Right lobe of liver (tissue), 6 donors: ENCODE data around the gene DPPA2. TPM values are rescaled to one million over a fixed set of nuclear protein-coding genes. Genes with fewer than 3 reads are reported as not detected.

ENCODE experiments used
- ATAC-seq, 4 donors: fragments of 200-7000 bp; cut with Tn5 transposase; one replicate each; pipeline ENCODE4 v1.9.1; 2020; ENCODE audit warnings: mild to moderate bottlenecking in 4 of 4, moderate library complexity in 4 of 4
- DNase-seq, 3 donors: peaks; one replicate each; pipeline ENCODE4 v3.0.0-alpha.2; 2020
- H3K27ac ChIP-seq, 3 donors: fragments of 200-600 bp; one replicate each; pipeline ENCODE4 v1.8.0; 2022
- H3K27me3 ChIP-seq, 2 donors: fragments of 200-600 bp; one replicate each; pipeline ENCODE4 v1.8.0; 2022
- H3K36me3 ChIP-seq, 4 donors: fragments of 200-600 bp; sonication (generic) in 1 of 4; one replicate each; pipeline versions ENCODE4 v1.5.1 to v1.8.0; 2017 to 2022; ENCODE audit warnings: control low read depth in 1 of 4
- H3K4me1 ChIP-seq, 4 donors: fragments of 200-600 bp; sonication (generic) in 1 of 4; one replicate each; pipeline versions ENCODE4 v1.5.1 to v1.8.0; 2017 to 2022; ENCODE audit warnings: control low read depth in 1 of 4
- H3K4me3 ChIP-seq, 3 donors: fragments of 200-600 bp; one replicate each; pipeline ENCODE4 v1.8.0; 2022
- H3K9me3 ChIP-seq, 4 donors: fragments of 200-600 bp; sonication (generic) in 1 of 4; one replicate each; pipeline versions ENCODE4 v1.5.1 to v1.8.0; 2017 to 2022; ENCODE audit warnings: control low read depth in 1 of 4
- POLR2A ChIP-seq: fragments of 450-650 bp; IDR thresholded peaks from one replicate; pipeline ENCODE4 v1.6.1; 2017; ENCODE audit warnings: antibody characterized with exemption, mild to moderate bottlenecking
- WGBS: methylation state at CpG from one replicate; pipeline ENCODE4 v1.1.6; 2018; ENCODE audit warnings: low coverage, low lambda C conversion rate; ENCODE audit not compliant: insufficient coverage; ENCODE audit errors: missing lambda C conversion rate; 5-methylcytosine and 5-hydroxymethylcytosine counted together
- intact Hi-C, 2 donors: fragments of 100-400 bp; cut with DNase I; formaldehyde crosslinking; loops; one replicate each; pipeline versions ENCODE4 v1.11.2 to v1.14.1; 2022
- small RNA-seq, 2 experiments: library from RNA; depleted of rRNA; stranded (forward); fragments of <200 nt; gene quantifications; one replicate each; pipeline ENCODE3, GENCODE V24; 2016
- total RNA-seq, 6 experiments: library from RNA; depleted of rRNA in 2 of 6; stranded (reverse); fragments of >200 nt in 2 of 6; fragmentation: NEBNext Ultra II Directional in 3 of 6; extraction: Animal tissue kit (Norgen Biotek cat#: 25700) in 3 of 6; gene quantifications; one replicate each; pipeline versions ENCODE4 v1.1.0 to v1.2.4, GENCODE V29; 2016 to 2023
- TF ChIP-seq, protein P1 (sequence below), 4 donors: fragments of 200-600 bp in 3 of 4; fragments of 450-650 bp in 1 of 4; IDR thresholded peaks; one replicate each; pipeline versions ENCODE4 v1.5.1 to v1.8.0; 2016 to 2022; ENCODE audit warnings: antibody characterized with exemption in 4 of 4, mild to moderate bottlenecking in 2 of 4
- donor health status: DM: no; HTN: yes; CAD: no.
- donor health status: DM: no; HTN: no; CAD: no.
- donor health status: DM: no; HTN: no; CAD: no.
- donor health status: DM: no; HTN: yes; CAD: no.
- donor health status: DM: no; HTN: yes; CAD: no.

The DPPA2 gene
- total RNA-seq, 6 experiments from 2014 or later = not detected

DNA sequence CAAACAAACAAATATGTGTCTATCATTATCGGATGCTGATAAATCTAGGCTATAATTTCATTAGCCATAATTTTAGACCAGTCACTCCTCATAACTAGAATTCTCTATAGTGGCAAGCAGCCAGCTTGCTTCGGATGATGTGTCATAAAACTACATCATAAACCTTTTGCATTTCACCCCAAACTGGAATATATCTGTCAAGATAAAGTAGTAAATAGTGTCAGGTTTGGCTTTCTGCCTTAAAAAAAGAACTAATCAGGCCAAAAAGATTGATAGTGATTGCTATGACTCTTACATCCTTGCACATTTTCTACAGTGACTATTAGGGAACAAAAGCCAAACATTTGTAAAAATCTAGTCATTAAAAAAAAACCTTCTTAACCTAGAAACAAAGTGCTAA, 51.0 kb downstream of the DPPA2 start:
- WGBS = 61% methylated on average over 2 of the region's 2 CpGs
- TF ChIP-seq POLR2A = no peak
- TF ChIP-seq, protein P1, sequence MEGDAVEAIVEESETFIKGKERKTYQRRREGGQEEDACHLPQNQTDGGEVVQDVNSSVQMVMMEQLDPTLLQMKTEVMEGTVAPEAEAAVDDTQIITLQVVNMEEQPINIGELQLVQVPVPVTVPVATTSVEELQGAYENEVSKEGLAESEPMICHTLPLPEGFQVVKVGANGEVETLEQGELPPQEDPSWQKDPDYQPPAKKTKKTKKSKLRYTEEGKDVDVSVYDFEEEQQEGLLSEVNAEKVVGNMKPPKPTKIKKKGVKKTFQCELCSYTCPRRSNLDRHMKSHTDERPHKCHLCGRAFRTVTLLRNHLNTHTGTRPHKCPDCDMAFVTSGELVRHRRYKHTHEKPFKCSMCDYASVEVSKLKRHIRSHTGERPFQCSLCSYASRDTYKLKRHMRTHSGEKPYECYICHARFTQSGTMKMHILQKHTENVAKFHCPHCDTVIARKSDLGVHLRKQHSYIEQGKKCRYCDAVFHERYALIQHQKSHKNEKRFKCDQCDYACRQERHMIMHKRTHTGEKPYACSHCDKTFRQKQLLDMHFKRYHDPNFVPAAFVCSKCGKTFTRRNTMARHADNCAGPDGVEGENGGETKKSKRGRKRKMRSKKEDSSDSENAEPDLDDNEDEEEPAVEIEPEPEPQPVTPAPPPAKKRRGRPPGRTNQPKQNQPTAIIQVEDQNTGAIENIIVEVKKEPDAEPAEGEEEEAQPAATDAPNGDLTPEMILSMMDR (IDR thresholded peaks at IDR 0.05) = no peak
- Histone ChIP-seq H3K4me1 (no peaks in the 10 kb centered on the region), H3K9me3 (no peaks in the 10 kb centered on the region), H3K4me3 (no peak overlapping the region), H3K27me3 (no peaks in the 10 kb centered on the region), H3K36me3 (no peaks in the 10 kb centered on the region), H3K27ac (no peak overlapping the region)
- DNase-seq (no peak), ATAC-seq (no peak)
- intact Hi-C loops = no loop called here

GRCh38 chr3:109257269-109257668, 59.0 kb downstream of the DPPA2 start:
- DNase-seq (no peak), ATAC-seq (peak; percentile 42 to 73 (median 54))
- H3K27me3 ChIP-seq = no peaks in the 10 kb centered on the region
- no peak overlapping the region for H3K27ac ChIP-seq
- intact Hi-C loops = no loop called here
- no peaks in the 10 kb centered on the region for H3K36me3 ChIP-seq
- no peak for TF ChIP-seq POLR2A
- TF ChIP-seq, protein P1 (IDR thresholded peaks at IDR 0.05) = no peak
- WGBS = 43% methylated on average over 2 of the region's 2 CpGs
- no peak overlapping the region for H3K4me3 ChIP-seq
- H3K9me3 ChIP-seq = no peaks in the 10 kb centered on the region
- H3K4me1 ChIP-seq = peaks cover 0 to 5% (median 0%) of the 10 kb centered on the region in 4 donors

DNA sequence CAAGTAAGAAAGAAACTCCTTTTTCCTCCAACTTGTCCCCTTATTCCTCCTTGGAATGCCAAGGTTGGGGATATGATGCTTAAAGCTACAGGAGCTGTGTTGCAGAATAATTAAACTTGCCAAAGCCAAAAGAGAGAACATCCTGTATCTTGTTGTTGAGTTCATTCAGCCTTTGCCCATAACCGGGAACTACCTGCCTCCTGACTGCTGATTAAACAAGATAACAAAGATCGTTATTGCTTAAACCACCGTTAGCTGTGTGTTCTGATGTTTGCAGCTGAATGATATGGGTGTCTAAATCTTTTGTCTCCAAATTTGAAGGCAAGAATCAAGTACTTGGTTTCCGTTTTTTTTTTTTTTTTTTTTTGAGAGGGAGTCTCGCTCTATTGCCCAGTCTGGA, 61.5 kb downstream of the DPPA2 start:
- no peak overlapping the region for H3K4me3 ChIP-seq
- H3K36me3 ChIP-seq = no peaks in the 10 kb centered on the region
- no peaks in the 10 kb centered on the region for H3K9me3 ChIP-seq
- DNase-seq (peak in 1 of 3 donors; percentile 49), ATAC-seq (peak; percentile 82 to 99 (median 98))
- intact Hi-C loops = no loop called here
- no peaks in the 10 kb centered on the region for H3K27me3 ChIP-seq
- WGBS = 26% methylated on average over 4 of the region's 5 CpGs
- H3K27ac ChIP-seq = no peak overlapping the region
- TF ChIP-seq, protein P1 (IDR thresholded peaks at IDR 0.05) = no peak
- no peak for TF ChIP-seq POLR2A
- peaks cover 0 to 5% (median 0%) of the 10 kb centered on the region in 4 donors for H3K4me1 ChIP-seq

DNA sequence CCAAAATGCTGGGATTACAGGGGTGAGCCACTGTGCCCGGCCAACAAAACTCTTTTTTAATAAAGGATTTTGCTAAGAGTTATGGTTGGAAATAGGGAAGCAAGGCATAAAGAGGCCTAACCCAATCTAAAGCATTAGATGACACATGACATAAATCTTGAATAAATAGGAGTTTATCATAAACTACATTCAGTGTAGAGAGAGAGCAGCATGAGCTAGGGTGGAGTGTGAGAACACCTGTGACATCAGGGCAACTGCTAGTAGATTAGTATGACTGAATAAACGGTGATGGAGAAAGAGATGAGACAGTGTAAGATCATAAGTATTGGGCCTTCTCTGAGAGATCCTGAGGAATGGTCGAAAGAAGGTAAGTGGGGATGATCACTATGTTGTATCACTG, 63.7 kb downstream of the DPPA2 start:
- TF ChIP-seq, protein P1 (IDR thresholded peaks at IDR 0.05) = no peak
- no peak for TF ChIP-seq POLR2A
- H3K36me3 ChIP-seq = no peaks in the 10 kb centered on the region
- DNase-seq = no peak
- no peak overlapping the region for H3K27ac ChIP-seq
- no peak overlapping the region for H3K4me3 ChIP-seq
- H3K4me1 ChIP-seq = peaks cover 0 to 5% (median 0%) of the 10 kb centered on the region in 4 donors
- H3K9me3 ChIP-seq = no peaks in the 10 kb centered on the region
- no peaks in the 10 kb centered on the region for H3K27me3 ChIP-seq
- WGBS = 59% methylated on average over 3 of the region's 3 CpGs
- intact Hi-C loops = no loop called here
- no peak for ATAC-seq

Small RNA genes within 50 kb of the gene (small RNA-seq; reads per million reads assigned to genes)
- 0 reads per million in 2 experiments for gene AC124945.1
- gene RF00017 = 0 reads per million in 2 experiments

Other genes starting within 250 kb of the DPPA2 start
- gene MORC1, start 198.4 kb downstream of the DPPA2 start, total RNA-seq = under 1 TPM in 4 of 6 experiments, not detected in 2; 0.07 to 0.16 (median 0.14) TPM
- 10 to 100 TPM in 3 of 6 experiments, 1 to 10 TPM in 3; 3.3 to 12.6 (median 9.5) TPM for gene C3orf85, start 179.8 kb downstream of the DPPA2 start, total RNA-seq
- 1 to 10 TPM in 1 of 6 experiments, under 1 TPM in 3, not detected in 2; 0.39 to 1.3 (median 0.65) TPM for gene DPPA4, start 21.0 kb upstream of the DPPA2 start, total RNA-seq